HG02623 (cell line): ENCODE data around the gene TNFRSF1A.

Experiments used
- ATAC-seq: cut with Tn5 transposase; IDR thresholded peaks from one replicate; pipeline ENCODE4 v1.9.1; 2021; ENCODE audit warnings: moderate library complexity; ENCODE audit not compliant: unreplicated experiment

The TNFRSF1A gene

GRCh38 chr12:6341417-6342139, at the start of gene TNFRSF1A:
Gene TNFRSF1A, minus strand, starts transcription at chr12:6342076. Its CDS starts 262 bp downstream, at chr12:6341814.
- ATAC-seq, result no peak

GRCh38 chr12:6391013-6391412, 49.1 kb upstream of the TNFRSF1A start:
- no peak for ATAC-seq

- ATAC-seq, result no peak
Measured at GRCh38 chr12:6390084-6390799, 48.4 kb upstream of the TNFRSF1A start.

GRCh38 chr12:6387541-6387940, 45.7 kb upstream of the TNFRSF1A start:
- no peak for ATAC-seq

- no peak for ATAC-seq
Measured at GRCh38 chr12:6386491-6386890, 44.6 kb upstream of the TNFRSF1A start.

- ATAC-seq, result no peak
Measured at GRCh38 chr12:6386038-6386437, 44.2 kb upstream of the TNFRSF1A start.

- ATAC-seq, result no peak
Measured at GRCh38 chr12:6384499-6385436, 42.9 kb upstream of the TNFRSF1A start.

- ATAC-seq, result no peak
Measured at GRCh38 chr12:6383572-6384498, 42.0 kb upstream of the TNFRSF1A start, which contains the start of gene LTBR. Gene LTBR, plus strand, starts transcription at chr12:6384162. Its CDS starts 197 bp downstream, at chr12:6384359.

- no peak for ATAC-seq
Measured at GRCh38 chr12:6382982-6383381, 41.1 kb upstream of the TNFRSF1A start.

GRCh38 chr12:6382371-6382770, 40.5 kb upstream of the TNFRSF1A start:
- no peak for ATAC-seq

GRCh38 chr12:6380141-6381121, 38.6 kb upstream of the TNFRSF1A start:
- ATAC-seq, result no peak

- no peak for ATAC-seq
Measured at GRCh38 chr12:6378709-6379472, 37.0 kb upstream of the TNFRSF1A start.

GRCh38 chr12:6377667-6377994, 35.8 kb upstream of the TNFRSF1A start:
- ATAC-seq, result no peak

- ATAC-seq, result no peak
Measured at GRCh38 chr12:6376870-6377666, 35.2 kb upstream of the TNFRSF1A start.

GRCh38 chr12:6376079-6376869, 34.4 kb upstream of the TNFRSF1A start:
- no peak for ATAC-seq

GRCh38 chr12:6375269-6376078, 33.6 kb upstream of the TNFRSF1A start, which contains the start of gene SCNN1A:
Gene SCNN1A, minus strand, starts transcription at chr12:6375563. Its CDS starts 780 bp downstream, at chr12:6374783.
- no peak for ATAC-seq
